Gastroesophageal sphincter (tissue), 4 donors: Measurements from ENCODE around the gene FIGNL2. TPM values are rescaled to one million over a fixed set of nuclear protein-coding genes. Genes with fewer than 3 reads are reported as not detected.

Experiments
- ATAC-seq: fragments of 150-250 bp; one replicate; pipeline ENCODE4 v1.9.1; 2016; ENCODE audit warnings: mild to moderate bottlenecking, moderate library complexity
- H3K27ac ChIP-seq, 4 donors: fragments of 200-600 bp; sonication (generic) in 3 of 4; 1 replicate in 3 of 4; 2 replicates in 1 of 4; pipeline ENCODE4 v1.5.1; 2016 to 2019
- H3K27me3 ChIP-seq: fragments of 200-600 bp; sonication (generic); one replicate; pipeline ENCODE4 v1.5.1; 2019
- H3K36me3 ChIP-seq, 2 donors: fragments of 200-600 bp; sonication (generic); one replicate each; pipeline ENCODE4 v1.5.1; 2019; ENCODE audit warnings: control low read depth in 1 of 2
- H3K4me1 ChIP-seq, 3 donors: fragments of 200-600 bp; sonication (generic); 1 replicate in 2 of 3; 2 replicates in 1 of 3; pipeline ENCODE4 v1.5.1; 2016 to 2019; ENCODE audit warnings: control low read depth in 2 of 3
- H3K4me3 ChIP-seq, 2 donors: fragments of 200-600 bp; sonication (generic); one replicate each; pipeline ENCODE4 v1.5.1; 2019; ENCODE audit warnings: mild to moderate bottlenecking in 1 of 2, moderate library complexity in 1 of 2
- H3K9me3 ChIP-seq, 3 donors: fragments of 200-600 bp; sonication (generic); one replicate each; pipeline ENCODE4 v1.5.1; 2017 to 2019; ENCODE audit warnings: control low read depth in 2 of 3
- CTCF ChIP-seq, 4 experiments: fragments of 200-600 bp in 2 of 4; fragments of 450-650 bp in 2 of 4; sonication (generic) in 1 of 4; IDR thresholded peaks; one replicate each; pipeline ENCODE4 v1.5.1; 2017 to 2019; ENCODE audit warnings: antibody characterized with exemption in 4 of 4, mild to moderate bottlenecking in 2 of 4, moderate library complexity in 2 of 4
- EP300 ChIP-seq: sonication (generic); formaldehyde crosslinking; IDR thresholded peaks from one replicate; pipeline ENCODE4 v1.6.1; 2017; ENCODE audit warnings: antibody characterized with exemption, mild to moderate bottlenecking
- POLR2A ChIP-seq, 2 donors: fragments of 450-650 bp; IDR thresholded peaks; one replicate each; pipeline ENCODE4 v1.6.1; 2017; ENCODE audit warnings: antibody characterized with exemption in 2 of 2, mild to moderate bottlenecking in 2 of 2, moderate library complexity in 1 of 2
- POLR2AphosphoS5 ChIP-seq: sonication (generic); formaldehyde crosslinking; IDR thresholded peaks from one replicate; pipeline ENCODE4 v1.6.1; 2017; ENCODE audit warnings: antibody characterized with exemption
- WGBS, 2 donors: methylation state at CpG; one replicate each; pipeline ENCODE4 v1.1.5; 2018; ENCODE audit warnings: low coverage in 1 of 2; 5-methylcytosine and 5-hydroxymethylcytosine counted together
- total RNA-seq, 4 donors: library from RNA; depleted of rRNA; stranded (reverse); fragments of >200 nt; gene quantifications; one replicate each; pipeline ENCODE4 v1.1.0, GENCODE V29; 2016

The FIGNL2 gene
- total RNA-seq, 4 donors from 2014 or later, result 0.13 to 0.35 (median 0.16) TPM; not detected in 1

- no peaks in the 10 kb centered on the region for H3K9me3 ChIP-seq
- H3K27ac ChIP-seq, result no peak overlapping the region
- WGBS, 2 donors, result 30 to 87% methylated on average over 4 of the region's 11 CpGs
- peaks cover 52% of the 10 kb centered on the region for H3K27me3 ChIP-seq
- no peak overlapping the region for H3K4me3 ChIP-seq
- TF ChIP-seq POLR2AphosphoS5 (no peak), EP300 (no peak), POLR2A (IDR thresholded peaks at IDR 0.05) (no peak), CTCF (IDR thresholded peaks at IDR 0.05) (no peak)
- H3K36me3 ChIP-seq, result no peaks in the 10 kb centered on the region
- no peaks in the 10 kb centered on the region for H3K4me1 ChIP-seq
- ATAC-seq, result peak; percentile 26
Observed at GRCh38 chr12:51827925-51828818, 20.3 kb downstream of the FIGNL2 start.

- H3K9me3 ChIP-seq, result no peaks in the 10 kb centered on the region
- 68% methylated on average over 2 of the region's 4 CpGs; no CpG with 5 or more reads in 1 of the 2 donors for WGBS, 2 donors
- no peak overlapping the region for H3K4me3 ChIP-seq
Observed at GRCh38 chr12:51826881-51827280, 21.6 kb downstream of the FIGNL2 start.

GRCh38 chr12:51825216-51825615 is 23.3 kb downstream of the FIGNL2 start:
- WGBS, 2 donors, result 73% methylated on average over 4 of the region's 5 CpGs; no CpG with 5 or more reads in 1 of the 2 donors
- no peak overlapping the region for H3K4me3 ChIP-seq
- no peak for ATAC-seq

More at GRCh38 chr12:51826881-51827280, 21.6 kb downstream of the FIGNL2 start:
- TF ChIP-seq POLR2AphosphoS5 (no peak), EP300 (no peak), CTCF (IDR thresholded peaks at IDR 0.05) (no peak), POLR2A (IDR thresholded peaks at IDR 0.05) (no peak)
- H3K27ac ChIP-seq, result no peak overlapping the region
- H3K36me3 ChIP-seq, result no peaks in the 10 kb centered on the region
- no peak for ATAC-seq
- peaks cover 49% of the 10 kb centered on the region for H3K27me3 ChIP-seq
- H3K4me1 ChIP-seq, result peaks cover 0 to 4% (median 0%) of the 10 kb centered on the region in 3 donors

GRCh38 chr12:51823875-51824565 is 24.5 kb downstream of the FIGNL2 start:
- no peak overlapping the region for H3K27ac ChIP-seq
- H3K9me3 ChIP-seq, result no peaks in the 10 kb centered on the region
- TF ChIP-seq POLR2AphosphoS5 (no peak), CTCF (IDR thresholded peaks at IDR 0.05) (peak in 2 of 4 experiments; percentile 27 to 52)
- H3K4me3 ChIP-seq, result no peak overlapping the region
- no peak for ATAC-seq
- 17 to 29% methylated on average over 3 to 6 of the region's 6 CpGs for whole genome bisulfite sequencing, 2 donors
- peaks cover 56% of the 10 kb centered on the region for H3K27me3 ChIP-seq
- peaks cover 0 to 27% (median 0%) of the 10 kb centered on the region in 3 donors for H3K4me1 ChIP-seq
- H3K36me3 ChIP-seq, result no peaks in the 10 kb centered on the region

More at GRCh38 chr12:51825216-51825615, 23.3 kb downstream of the FIGNL2 start:
- Histone ChIP-seq H3K4me1 (peaks cover 0 to 20% (median 0%) of the 10 kb centered on the region in 3 donors), H3K9me3 (no peaks in the 10 kb centered on the region), H3K27ac (no peak overlapping the region), H3K36me3 (no peaks in the 10 kb centered on the region), H3K27me3 (peaks cover 50% of the 10 kb centered on the region)
- TF ChIP-seq EP300 (no peak), POLR2A (IDR thresholded peaks at IDR 0.05) (no peak), POLR2AphosphoS5 (no peak), CTCF (IDR thresholded peaks at IDR 0.05) (no peak)
